ENCODE measurements around the gene IFRD2.
"Not testable (repeated sequence)": the region's sequence is repeated elsewhere in the genome, so short reads cannot be mapped to it uniquely, and the experiment has no call there.

The IFRD2 gene

GRCh38 chr3:50245251-50245745 is 46.9 kb downstream of the IFRD2 start:
- DNase-seq: no peak

- not testable (repeated sequence) for DNase-seq
These were observed 47.4 kb downstream of the IFRD2 start for GRCh38 chr3:50244813-50245212.

- DNase-seq: no peak
These were observed 48.7 kb downstream of the IFRD2 start for GRCh38 chr3:50243543-50243895.

- DNase-seq: peak; percentile 64
These were observed 49.2 kb downstream of the IFRD2 start for GRCh38 chr3:50242851-50243542.

- DNase-seq: no peak
These were observed 49.9 kb downstream of the IFRD2 start for GRCh38 chr3:50242381-50242770.

GRCh38 chr3:50241713-50242380 is 50.4 kb downstream of the IFRD2 start:
- no peak for DNase-seq

- no peak for DNase-seq
These were observed 51.1 kb downstream of the IFRD2 start for GRCh38 chr3:50241163-50241562.

- DNase-seq: no peak
These were observed 52.6 kb downstream of the IFRD2 start for GRCh38 chr3:50239649-50240048.

GRCh38 chr3:50238549-50239026 is 53.6 kb downstream of the IFRD2 start:
- no peak for DNase-seq

- DNase-seq: peak; percentile 88
These were observed 54.3 kb downstream of the IFRD2 start for GRCh38 chr3:50237754-50238548.
